Measurements from ENCODE around the gene PKP3.
"Not testable (repeated sequence)": the region's sequence is repeated elsewhere in the genome, so short reads cannot be mapped to it uniquely, and the experiment has no call there.

The PKP3 gene

GRCh38 chr11:396511-396947 is 2.5 kb downstream of the PKP3 start:
- DNase-seq: no peak

- DNase-seq: no peak
Measured at GRCh38 chr11:396948-397548, 3.0 kb downstream of the PKP3 start.

GRCh38 chr11:398826-399225 is 4.8 kb downstream of the PKP3 start:
- DNase-seq: no peak

GRCh38 chr11:399731-400211 is 5.8 kb downstream of the PKP3 start:
- no peak for DNase-seq

GRCh38 chr11:400241-400689 is 6.3 kb downstream of the PKP3 start:
- DNase-seq: no peak

- not testable (repeated sequence) for DNase-seq
Measured at GRCh38 chr11:401196-401595, 7.2 kb downstream of the PKP3 start.

GRCh38 chr11:403021-403760 is 9.2 kb downstream of the PKP3 start:
- DNase-seq: no peak

- DNase-seq: no peak
Measured at GRCh38 chr11:403761-404431, 9.9 kb downstream of the PKP3 start.

- DNase-seq: no peak
Measured at GRCh38 chr11:404551-405264, 10.7 kb downstream of the PKP3 start.

- no peak for DNase-seq
Measured at GRCh38 chr11:405323-405953, 11.4 kb downstream of the PKP3 start.

- DNase-seq: no peak
Measured at GRCh38 chr11:405954-406795, 12.2 kb downstream of the PKP3 start.

GRCh38 chr11:406796-407650 is 13.0 kb downstream of the PKP3 start:
- DNase-seq: peak; percentile 81 to 91 (median 88)

GRCh38 chr11:407651-408123 is 13.7 kb downstream of the PKP3 start:
- DNase-seq: no peak

- no peak for DNase-seq
Measured at GRCh38 chr11:408154-409007, 14.4 kb downstream of the PKP3 start.

GRCh38 chr11:409008-409599 is 15.1 kb downstream of the PKP3 start:
- no peak for DNase-seq

GRCh38 chr11:409600-410483 is 15.8 kb downstream of the PKP3 start:
- no peak for DNase-seq

GRCh38 chr11:410711-411110 is 16.7 kb downstream of the PKP3 start:
- DNase-seq: not testable (repeated sequence)

- DNase-seq: not testable (repeated sequence)
Measured at GRCh38 chr11:411520-411919, 17.5 kb downstream of the PKP3 start.

Data from activated CD4-positive, CD25-positive, alpha-beta regulatory T cell (primary cell).